CD4-positive, alpha-beta T cell (primary cell): ENCODE data around the gene ASTN2. TPM values are rescaled to one million over a fixed set of nuclear protein-coding genes. Genes with fewer than 3 reads are reported as not detected.

Experiments used
- ATAC-seq: fragments of 200-7000 bp; cut with Tn5 transposase; one replicate; pipeline ENCODE4 v1.10.0; 2022; ENCODE audit warnings: mild to moderate bottlenecking; ENCODE audit not compliant: poor library complexity
- CTCF ChIA-PET: fragments of 350-600 bp; sonication (Branson Sonifier 250); formaldehyde crosslinking; loops from one replicate; lab custom pipeline; 2021; ENCODE audit warnings: antibody characterized with exemption, inconsistent platforms; lab: Charles Lee
- POLR2A ChIA-PET: fragments of 350-600 bp; sonication (Branson Sonifier 250); formaldehyde crosslinking; loops from one replicate; lab custom pipeline; 2021; ENCODE audit warnings: antibody characterized with exemption, inconsistent platforms; lab: Charles Lee
- DNase-seq, 14 experiments: peaks; one replicate each; pipeline ENCODE4 v3.0.0-alpha.2; 2013 to 2020; ENCODE audit warnings: mixed read lengths in 2 of 14
- H3K27ac ChIP-seq, 2 donors: one replicate each; pipeline versions ENCODE4 v1.5.1 to v1.7.0; 2013; ENCODE audit warnings: low read length in 2 of 2, low read depth in 1 of 2, mild to moderate bottlenecking in 1 of 2
- H3K27me3 ChIP-seq, 2 experiments: 1 replicate in 1 of 2; 2 replicates in 1 of 2; pipeline versions ENCODE4 v1.6.1 to v1.7.0; 2013; ENCODE audit warnings: low read length in 2 of 2, control low read depth in 1 of 2, mild to moderate bottlenecking in 1 of 2, moderate library complexity in 1 of 2; ENCODE audit not compliant: insufficient read depth in 2 of 2, control insufficient read depth in 1 of 2
- H3K36me3 ChIP-seq: one replicate; pipeline ENCODE4 v1.6.1; 2013; ENCODE audit warnings: low read length, control low read depth; ENCODE audit not compliant: insufficient read depth
- H3K4me1 ChIP-seq: one replicate; pipeline ENCODE4 v1.6.1; 2013; ENCODE audit warnings: low read length, control low read depth; ENCODE audit not compliant: insufficient read depth
- H3K4me3 ChIP-seq: one replicate; pipeline ENCODE4 v1.5.1; 2013; ENCODE audit warnings: mild to moderate bottlenecking, low read length, moderate library complexity
- H3K9me3 ChIP-seq, 2 experiments: 1 replicate in 1 of 2; 2 replicates in 1 of 2; pipeline versions ENCODE4 v1.6.1 to v1.7.0; 2013; ENCODE audit warnings: low read length in 2 of 2, mild to moderate bottlenecking in 2 of 2, control low read depth in 1 of 2, moderate library complexity in 1 of 2; ENCODE audit not compliant: control insufficient read depth in 1 of 2, insufficient read depth in 1 of 2
- H3K27ac Mint-ChIP-seq: one replicate; pipeline ENCODE4 v1.8.0; 2020; ENCODE audit warnings: mixed read lengths
- H3K27me3 Mint-ChIP-seq: one replicate; pipeline ENCODE4 v1.8.0; 2021; ENCODE audit warnings: mixed read lengths
- H3K36me3 Mint-ChIP-seq: one replicate; pipeline ENCODE4 v1.8.0; 2021; ENCODE audit warnings: low read depth, mixed read lengths
- H3K4me1 Mint-ChIP-seq: one replicate; pipeline ENCODE4 v1.8.0; 2021; ENCODE audit warnings: low read depth, mixed read lengths
- H3K4me3 Mint-ChIP-seq: one replicate; pipeline ENCODE4 v1.8.0; 2020; ENCODE audit warnings: mild to moderate bottlenecking, mixed read lengths
- H3K9me3 Mint-ChIP-seq: one replicate; pipeline ENCODE4 v1.8.0; 2020; ENCODE audit warnings: mixed read lengths
- CTCF ChIP-seq: fragments of 200-600 bp; IDR thresholded peaks from one replicate; pipeline ENCODE4 v1.8.0; 2022; ENCODE audit warnings: antibody characterized with exemption, mild to moderate bottlenecking
- intact Hi-C, 2 experiments: fragments of 100-400 bp; cut with DNase I in 1 of 2; cut with micrococcal nuclease in 1 of 2; formaldehyde crosslinking; loops; one replicate each; pipeline versions ENCODE4 v1.15.1 to v1.9.0; 2023 to 2025; cut with DNase I, micrococcal nuclease
- total RNA-seq, 174 experiments: library from RNA in 2 of 174; stranded (reverse) in 2 of 174; gene quantifications; one replicate each; pipeline ENCODE4 v1.2.3 and lab custom pipeline; 2021 to 2026

ASTN2 gene
- total RNA-seq, 2 experiments from 2014 or later, result 2.3 to 2.4 TPM

GRCh38 chr9:116683535-116683934 lies 731.3 kb downstream of the ASTN2 start:
- intact Hi-C loops, result no loop called here
- ATAC-seq, result no peak

GRCh38 chr9:116674210-116674980 lies 740.5 kb downstream of the ASTN2 start:
- Mint-ChIP-seq H3K27ac (no peak overlapping the region), H3K4me3 (no peak overlapping the region), H3K4me1 (no peaks in the 10 kb centered on the region), H3K27me3 (no peaks in the 10 kb centered on the region), H3K9me3 (peaks cover 9% of the 10 kb centered on the region), H3K36me3 (peaks cover 22% of the 10 kb centered on the region)
- H3K27ac ChIP-seq, result no peak overlapping the region
- POLR2A ChIA-PET, result interaction anchor here (1.2 kb wide), 1 partner anchor 16 kb away, joined by 3 read pairs; no protein-coding TSS in a partner anchor
- no peaks in the 10 kb centered on the region for H3K27me3 ChIP-seq
- no peaks in the 10 kb centered on the region for H3K36me3 ChIP-seq
- no peak for ATAC-seq
- no peak for TF ChIP-seq CTCF
- DNase-seq, result no peak
- H3K4me1 ChIP-seq, result no peaks in the 10 kb centered on the region
- no peak overlapping the region for H3K4me3 ChIP-seq
- CTCF ChIA-PET, result no interaction called here
- H3K9me3 ChIP-seq, result peaks cover 4 to 14% of the 10 kb centered on the region in 2 experiments
- intact Hi-C loops, result no loop called here

More at GRCh38 chr9:116683535-116683934, 731.3 kb downstream of the ASTN2 start:
- Mint-ChIP-seq H3K36me3 (peaks cover 9% of the 10 kb centered on the region), H3K27ac (no peak overlapping the region), H3K9me3 (no peaks in the 10 kb centered on the region), H3K4me1 (peaks cover 41% of the 10 kb centered on the region), H3K4me3 (no peak overlapping the region), H3K27me3 (no peaks in the 10 kb centered on the region)
- Histone ChIP-seq H3K4me1 (peaks cover 22% of the 10 kb centered on the region), H3K27me3 (no peaks in the 10 kb centered on the region), H3K4me3 (no peak overlapping the region), H3K27ac (no peak overlapping the region), H3K36me3 (no peaks in the 10 kb centered on the region), H3K9me3 (no peaks in the 10 kb centered on the region)
- TF ChIP-seq CTCF, result no peak
- DNase-seq, result no peak
- POLR2A ChIA-PET, result no interaction called here
- CTCF ChIA-PET, result no interaction called here

DNA sequence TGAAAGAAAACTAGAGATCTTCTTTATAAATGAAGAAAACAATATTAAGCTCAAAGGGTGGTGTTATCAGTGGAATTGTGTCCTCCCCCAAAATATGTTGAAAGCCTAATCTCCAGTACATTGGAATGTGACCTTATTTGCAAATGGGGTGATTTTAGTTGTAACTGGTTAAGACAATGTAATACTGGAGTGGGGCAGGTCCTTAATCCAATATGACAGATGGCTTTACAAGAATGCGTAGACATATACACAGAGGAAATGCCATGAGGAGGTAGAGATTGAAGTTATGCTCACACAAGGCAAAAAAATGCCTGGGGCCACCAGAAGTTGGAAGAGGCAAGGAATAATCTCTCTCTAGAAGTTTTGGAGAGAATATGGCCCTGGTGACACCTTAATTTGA lies 741.5 kb downstream of the ASTN2 start:
- Histone ChIP-seq H3K4me1 (no peaks in the 10 kb centered on the region), H3K4me3 (no peak overlapping the region), H3K36me3 (no peaks in the 10 kb centered on the region), H3K27ac (no peak overlapping the region), H3K27me3 (no peaks in the 10 kb centered on the region), H3K9me3 (peaks cover 4 to 14% of the 10 kb centered on the region in 2 experiments)
- no peak overlapping the region for H3K4me3 Mint-ChIP-seq
- intact Hi-C loops, result no loop called here
- peaks cover 22% of the 10 kb centered on the region for H3K36me3 Mint-ChIP-seq
- H3K27me3 Mint-ChIP-seq, result no peaks in the 10 kb centered on the region
- H3K4me1 Mint-ChIP-seq, result no peaks in the 10 kb centered on the region
- H3K27ac Mint-ChIP-seq, result no peak overlapping the region
- CTCF ChIA-PET, result no interaction called here
- no peak for TF ChIP-seq CTCF
- ATAC-seq, result no peak
- H3K9me3 Mint-ChIP-seq, result peaks cover 9% of the 10 kb centered on the region
- POLR2A ChIA-PET, result interaction anchor here (1.2 kb wide), 1 partner anchor 17 kb away, joined by 3 read pairs; no protein-coding TSS in a partner anchor
- DNase-seq, result no peak
